ENCODE data around the gene OGFOD3. TPM values are rescaled to one million over a fixed set of nuclear protein-coding genes. Genes with fewer than 3 reads are reported as not detected.

OGFOD3 gene
- total and polyA plus RNA-seq, 9 of the 15 experiments (the other 6 are each of a cell fraction or from before 2014, with no cell fraction given), result 0.69 to 44.7 (median 18.9) TPM

- Histone ChIP-seq H4K20me1 (replicated peaks; ENCODE audit: control insufficient read depth, insufficient read depth, low read length) (no peaks in the 10 kb centered on the region), H3K4me2 (ENCODE audit: insufficient read depth, low read length) (no peak within 1 kb of the TSS), H3K9me3 (replicated peaks; ENCODE audit: control insufficient read depth, insufficient read depth, low read depth, low read length) (no peaks in the 10 kb centered on the region), H2AFZ (ENCODE audit: low read depth, low read length) (peak within 1 kb of the TSS; percentile 88), H3K36me3 (ENCODE audit: control insufficient read depth, insufficient read depth, low read length) (no peaks in the 10 kb centered on the region), H3K4me1 (replicated peaks in 1 of 2; ENCODE audit: control insufficient read depth in 2 of 2, insufficient read depth in 2 of 2, low read length in 2 of 2) (peaks cover 7 to 46% of the 10 kb centered on the region in 2 experiments; a peak in 4 of 5 replicates), H3K4me3 (no peak within 1 kb of the TSS), H3K79me2 (ENCODE audit: control insufficient read depth, insufficient read depth, low read length) (no peaks in the 10 kb centered on the region), H3K27me3 (ENCODE audit: control insufficient read depth in 2 of 2, insufficient read depth in 2 of 2, low read length in 2 of 2) (no peaks in the 10 kb centered on the region), H3K9me1 (ENCODE audit: control insufficient read depth, insufficient read depth, low read length) (no peaks in the 10 kb centered on the region), H3K9ac (ENCODE audit: insufficient read depth in 1 of 2, low read depth in 2 of 2, low read length in 2 of 2) (peak within 1 kb of the TSS in 1 of 2 experiments; percentile 84; a peak in 1 of 4 replicates), H3K27ac (ENCODE audit: extremely low read depth, low read depth, low read length) (peak within 1 kb of the TSS; percentile 56; the same call in 2 of the 3 replicates)
- in situ Hi-C loops (cut with MboI) (no loop called here), intact Hi-C loops (cut with micrococcal nuclease) (no loop called here)
- no peak for ATAC-seq
- POLR2A ChIA-PET, result interaction anchor here (0.6 to 1.0 kb wide), 2 partner anchors 10 to 369 kb away, joined by 4 to 5 read pairs; no protein-coding TSS in a partner anchor
- DNase-seq (ENCODE audit: extremely low read depth in 1 of 4, low spot score in 3 of 4), result no peak
- BruUV-seq (replicated peaks), result no TSS peak
- no peak for FAIRE-seq
- TF ChIP-seq CC2D1A (IDR thresholded peaks at IDR 0.05), result no peak
- TF ChIP-seq ZBTB33 (CRISPR knock-in tag; IDR thresholded peaks at IDR 0.05), result peak; percentile 92
- TF ChIP-seq ATF6 (CRISPR knock-in tag; IDR thresholded peaks at IDR 0.05), result no peak
- no peak for TF ChIP-seq ZNF134 (CRISPR knock-in tag; conservative IDR thresholded peaks at IDR 0.05)
- TF ChIP-seq KDM5B (IDR thresholded peaks at IDR 0.05; ENCODE audit: insufficient replicate concordance, low read depth, low read length), result no peak
- no peak for TF ChIP-seq PHB (CRISPR knock-in tag; IDR thresholded peaks at IDR 0.05)
- TF ChIP-seq SAFB2 (IDR thresholded peaks at IDR 0.05; ENCODE audit: borderline replicate concordance, low read depth, low read length, severe bottlenecking), result no peak
- TF ChIP-seq IRF1 (CRISPR knock-in tag; IDR thresholded peaks at IDR 0.05; ENCODE audit: borderline replicate concordance), result no peak
- no peak for TF ChIP-seq HDAC3 (IDR thresholded peaks at IDR 0.05; ENCODE audit: borderline replicate concordance, partially characterized antibody)
- CTCF ChIA-PET (ENCODE audit: low intra/inter-chr PET ratio), result no interaction called here
- WGBS (ENCODE audit: insufficient coverage, low coverage, missing lambda C conversion rate), result 91% methylated on average over 21 of the region's 109 CpGs
These were observed 46.8 kb downstream of the OGFOD3 start, which contains the start of gene UTS2R for GRCh38 chr17:82371333-82372248. TSS of gene UTS2R (plus strand) at chr17:82371765. CDS start at chr17:82374325, 2,560 bp downstream.
